Testis (tissue), 3 donors: ENCODE data around the gene MAPKAPK3. TPM values are rescaled to one million over a fixed set of nuclear protein-coding genes. Genes with fewer than 3 reads are reported as not detected.
A peak's percentile ranks its signal among the peaks of the same experiment; 100 is the strongest.

Source experiments
- DNase-seq: peaks from one replicate; pipeline ENCODE4 v3.0.0-alpha.2; 2019
- H3K27ac ChIP-seq, 2 donors: fragments of 200-600 bp; sonication (generic); one replicate each; pipeline ENCODE4 v1.5.1; 2019
- H3K27me3 ChIP-seq: fragments of 200-600 bp; sonication (generic); one replicate; pipeline ENCODE4 v1.5.1; 2019
- H3K36me3 ChIP-seq: fragments of 200-600 bp; sonication (generic); one replicate; pipeline ENCODE4 v1.5.1; 2017; ENCODE audit warnings: low read depth; ENCODE audit errors: missing control alignments
- H3K4me1 ChIP-seq: fragments of 200-600 bp; sonication (generic); one replicate; pipeline ENCODE4 v1.5.1; 2019
- H3K4me3 ChIP-seq, 2 donors: fragments of 200-600 bp; sonication (generic); one replicate each; pipeline ENCODE4 v1.5.1; 2017 to 2019
- H3K9me3 ChIP-seq: fragments of 200-600 bp; sonication (generic); one replicate; pipeline ENCODE4 v1.5.1; 2017
- CTCF ChIP-seq, 3 experiments: fragments of 450-650 bp in 2 of 3; fragments of 200-600 bp in 1 of 3; sonication (generic) in 1 of 3; IDR thresholded peaks; one replicate each; pipeline ENCODE4 v1.5.1; 2016 to 2019; ENCODE audit warnings: antibody characterized with exemption in 3 of 3, mild to moderate bottlenecking in 2 of 3, moderate library complexity in 1 of 3
- POLR2A ChIP-seq: fragments of 450-650 bp; IDR thresholded peaks from one replicate; pipeline ENCODE4 v1.6.1; 2017; ENCODE audit warnings: antibody characterized with exemption, mild to moderate bottlenecking, moderate library complexity
- WGBS, 2 donors: methylation state at CpG; one replicate each; pipeline ENCODE4 v1.1.5; 2018; 5-methylcytosine and 5-hydroxymethylcytosine counted together
- intact Hi-C: fragments of 100-400 bp; cut with DNase I; formaldehyde crosslinking; loops from one replicate; pipeline ENCODE4 v1.15.1; 2023; ENCODE audit warnings: low total_unique reads
- polyA plus RNA-seq: library from polyadenylated mRNA; stranded (reverse); fragments of 350-450 nt; fragmentation: Illumina TruSeq; extraction: RNeasy Lipid Tissue Mini Kit (QIAGEN cat#74804); gene quantifications from one replicate; pipeline ENCODE4 v1.2.3, GENCODE V29; 2014; ENCODE audit warnings: low read depth, low replicate concordance; ENCODE audit not compliant: insufficient read depth
- total RNA-seq, 2 donors: library from RNA; depleted of rRNA; stranded (reverse); fragments of >200 nt; gene quantifications; one replicate each; pipeline ENCODE4 v1.2.3, GENCODE V29; 2016

Gene MAPKAPK3
- total and polyA plus RNA-seq, 3 donors from 2014 or later: 19.1 to 27.1 (median 21.4) TPM

- intact Hi-C loops: no loop called here
- Histone ChIP-seq H3K9me3 (no peaks in the 10 kb centered on the region), H3K4me1 (peaks cover 66% of the 10 kb centered on the region), H3K27ac (peak overlapping the region; percentile 92 to 94), H3K27me3 (no peaks in the 10 kb centered on the region), H3K36me3 (no peaks in the 10 kb centered on the region), H3K4me3 (no peak overlapping the region)
- DNase-seq: no peak
- TF ChIP-seq CTCF (IDR thresholded peaks at IDR 0.05): no peak
- no peak for TF ChIP-seq POLR2A
- WGBS, 2 donors: 69 to 77% methylated on average over 7 to 9 of the region's 9 CpGs
These were observed 14.3 kb upstream of the MAPKAPK3 start for GRCh38 chr3:50602595-50603191.

GRCh38 chr3:50603261-50604109 lies 13.5 kb upstream of the MAPKAPK3 start:
- Histone ChIP-seq H3K27ac (no peak overlapping the region), H3K36me3 (no peaks in the 10 kb centered on the region), H3K27me3 (no peaks in the 10 kb centered on the region), H3K4me3 (no peak overlapping the region), H3K9me3 (no peaks in the 10 kb centered on the region), H3K4me1 (peaks cover 66% of the 10 kb centered on the region)
- no peak for DNase-seq
- WGBS, 2 donors: 71 to 80% methylated on average over 4 of the region's 4 CpGs
- intact Hi-C loops: no loop called here
- TF ChIP-seq CTCF (IDR thresholded peaks at IDR 0.05) (no peak), POLR2A (no peak)

GRCh38 chr3:50604110-50604621 lies 12.8 kb upstream of the MAPKAPK3 start:
- H3K4me1 ChIP-seq: peaks cover 65% of the 10 kb centered on the region
- H3K27me3 ChIP-seq: no peaks in the 10 kb centered on the region
- TF ChIP-seq CTCF (IDR thresholded peaks at IDR 0.05): no peak
- TF ChIP-seq POLR2A: no peak
- no peaks in the 10 kb centered on the region for H3K9me3 ChIP-seq
- no peak for DNase-seq
- intact Hi-C loops: no loop called here
- peak overlapping the region; percentile 53 to 65 for H3K27ac ChIP-seq
- no peaks in the 10 kb centered on the region for H3K36me3 ChIP-seq
- no peak overlapping the region for H3K4me3 ChIP-seq
- 70 to 75% methylated on average over 5 of the region's 5 CpGs for WGBS, 2 donors

- Histone ChIP-seq H3K4me3 (no peak overlapping the region), H3K36me3 (no peaks in the 10 kb centered on the region), H3K9me3 (no peaks in the 10 kb centered on the region), H3K27ac (peak overlapping the region; percentile 53 to 65), H3K27me3 (no peaks in the 10 kb centered on the region), H3K4me1 (peaks cover 62% of the 10 kb centered on the region)
- DNase-seq: peak; percentile 74
- intact Hi-C loops: no loop called here
- 56 to 66% methylated on average over 14 of the region's 14 CpGs for WGBS, 2 donors
- TF ChIP-seq CTCF (IDR thresholded peaks at IDR 0.05) (no peak), POLR2A (no peak)
These were observed 12.0 kb upstream of the MAPKAPK3 start for GRCh38 chr3:50604628-50605588.
